Measurements from ENCODE around the gene CPNE2.

- TF ChIP-seq RBBP5 (IDR thresholded peaks at IDR 0.05; ENCODE audit: borderline replicate concordance, low read depth, low read length): no peak
- TF ChIP-seq EZH2 (IDR thresholded peaks at IDR 0.05; ENCODE audit: low read depth, low read length, severe bottlenecking): no peak
- TF ChIP-seq BCL11A (IDR thresholded peaks at IDR 0.05; ENCODE audit: low read depth in 2 of 2, low read length in 2 of 2): no peak
- TF ChIP-seq TCF12 (IDR thresholded peaks at IDR 0.05; ENCODE audit: low read depth, low read length): no peak
- TF ChIP-seq CTCF (IDR thresholded peaks at IDR 0.05; ENCODE audit: control extremely low read depth in 1 of 3, insufficient read depth in 1 of 3, low read depth in 1 of 3, low read length in 3 of 3): no peak
- TF ChIP-seq SIN3A (conservative IDR thresholded peaks at IDR 0.05 in 1 of 2, IDR thresholded peaks at IDR 0.05 in 1 of 2; ENCODE audit: low read depth in 1 of 2, low read length in 2 of 2): no peak
- TF ChIP-seq ATF3 (IDR thresholded peaks at IDR 0.05; ENCODE audit: insufficient read depth, low read depth, low read length): no peak
- no peak for TF ChIP-seq CBX8 (IDR thresholded peaks at IDR 0.05; ENCODE audit: borderline replicate concordance, low read depth, low read length)
- TF ChIP-seq ZNF274 (IDR thresholded peaks at IDR 0.05; ENCODE audit: borderline replicate concordance, extremely low read depth, low read length): no peak
- no peak for TF ChIP-seq GTF2F1 (IDR thresholded peaks at IDR 0.05; ENCODE audit: borderline replicate concordance, low read depth, low read length)
- no peak for TF ChIP-seq TAF1 (IDR thresholded peaks at IDR 0.05; ENCODE audit: low read depth, low read length)
- TF ChIP-seq SRF (IDR thresholded peaks at IDR 0.05; ENCODE audit: low read depth, low read length): no peak
- no peak for TF ChIP-seq POLR2A (IDR thresholded peaks at IDR 0.05; ENCODE audit: control extremely low read depth in 1 of 2, low read depth in 2 of 2, low read length in 2 of 2)
- no peak for TF ChIP-seq MAX (IDR thresholded peaks at IDR 0.05)
Observed at GRCh38 chr16:57087003-57087402, 5.4 kb upstream of the CPNE2 start.
